HCT116 (cell line): ENCODE data around the gene CREB3L1.

Experiments used
- EZH2phosphoT487 ChIP-seq: fragments of 200-600 bp; IDR thresholded peaks from 2 replicates; pipeline ENCODE4 v1.6.1; 2018; ENCODE audit warnings: antibody characterized with exemption, borderline replicate concordance
- POLR2A ChIP-seq: IDR thresholded peaks from 2 replicates; pipeline ENCODE4 v1.7.0; 2011; ENCODE audit warnings: borderline replicate concordance; ENCODE audit not compliant: insufficient read depth, insufficient read length; ENCODE audit errors: extremely low read depth
- POLR2AphosphoS5 ChIP-seq: IDR thresholded peaks from 2 replicates; pipeline ENCODE4 v1.6.1; 2011; ENCODE audit warnings: mild to moderate bottlenecking, low read depth, low read length, moderate library complexity

DNA sequence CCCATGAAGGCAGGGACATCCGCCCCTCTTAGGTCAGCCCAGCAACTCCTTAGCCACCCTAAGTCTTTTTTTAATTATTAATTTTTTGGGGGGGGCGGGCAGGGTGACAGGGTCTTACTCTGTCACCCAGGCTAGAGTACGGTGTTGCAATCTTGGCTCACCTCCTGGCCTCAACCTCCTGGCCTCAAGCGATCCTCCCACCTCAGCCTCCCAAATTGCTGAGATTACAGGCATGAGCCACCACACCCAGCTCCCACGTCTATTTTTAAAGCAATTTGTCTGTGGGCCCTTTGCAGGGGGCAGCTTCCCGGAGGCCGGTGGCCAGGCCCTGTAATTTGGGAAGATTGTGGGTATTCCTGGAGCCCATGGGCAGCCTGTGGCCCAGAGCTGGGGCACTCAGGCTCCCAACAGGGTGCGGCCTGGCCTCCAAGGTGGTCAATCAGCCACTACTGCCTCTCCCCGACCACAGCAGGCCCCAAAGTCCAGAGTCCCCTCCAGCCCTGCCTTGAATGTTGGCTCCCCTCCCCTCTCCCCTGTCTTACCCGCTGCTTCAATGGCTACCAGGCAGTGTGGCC lies 27.2 kb downstream of the CREB3L1 start:
- TF ChIP-seq POLR2A (no peak), EZH2phosphoT487 (no peak), POLR2AphosphoS5 (no peak)
